ENCODE results near the gene TMSB15A.

GRCh38 chrX:102517326-102517725 lies 787 bp upstream of the TMSB15A start:
- peak; percentile 18 for TF ChIP-seq CTCF (IDR thresholded peaks at IDR 0.05; ENCODE audit: insufficient read depth, low read depth, low read length)
- TF ChIP-seq EZH2 (IDR thresholded peaks at IDR 0.05; ENCODE audit: insufficient read depth, low read length), result no peak

Measured in astrocyte (in vitro differentiated cells and primary cell).